ENCODE measurements around the gene SIAH2.

SIAH2 gene

GRCh38 chr3:150739200-150739863 lies 23.6 kb downstream of the SIAH2 start:
- Histone ChIP-seq H3K9me3 (ENCODE audit: control insufficient read depth, low read length) (no peaks in the 10 kb centered on the region), H3K4me3 (ENCODE audit: low read length) (no peak overlapping the region), H3K27me3 (replicated peaks; ENCODE audit: control insufficient read depth, insufficient read depth, low read length) (no peaks in the 10 kb centered on the region), H3K4me1 (ENCODE audit: control insufficient read depth, insufficient read depth, low read length) (peaks cover 64% of the 10 kb centered on the region), H3K36me3 (ENCODE audit: control insufficient read depth, insufficient read depth, low read length, severe bottlenecking) (peaks cover 17% of the 10 kb centered on the region), H3K9ac (ENCODE audit: low read length) (no peak overlapping the region)
- DNase-seq (ENCODE audit: low read depth) = no peak

- Histone ChIP-seq H3K36me3 (ENCODE audit: control insufficient read depth, insufficient read depth, low read length, severe bottlenecking) (peaks cover 17% of the 10 kb centered on the region), H3K4me1 (ENCODE audit: control insufficient read depth, insufficient read depth, low read length) (peaks cover 57% of the 10 kb centered on the region), H3K9ac (ENCODE audit: low read length) (peak overlapping the region; percentile 48), H3K9me3 (ENCODE audit: control insufficient read depth, low read length) (no peaks in the 10 kb centered on the region), H3K27me3 (replicated peaks; ENCODE audit: control insufficient read depth, insufficient read depth, low read length) (no peaks in the 10 kb centered on the region), H3K4me3 (ENCODE audit: low read length) (peak overlapping the region; percentile 33)
- no peak for DNase-seq (ENCODE audit: low read depth)
Measured at GRCh38 chr3:150738688-150739087, 24.3 kb downstream of the SIAH2 start.

- DNase-seq (ENCODE audit: low read depth) = peak; percentile 57
- Histone ChIP-seq H3K9ac (ENCODE audit: low read length) (peak overlapping the region; percentile 54), H3K4me1 (ENCODE audit: control insufficient read depth, insufficient read depth, low read length) (peaks cover 51% of the 10 kb centered on the region), H3K27me3 (replicated peaks; ENCODE audit: control insufficient read depth, insufficient read depth, low read length) (no peaks in the 10 kb centered on the region), H3K9me3 (ENCODE audit: control insufficient read depth, low read length) (no peaks in the 10 kb centered on the region), H3K4me3 (ENCODE audit: low read length) (peak overlapping the region; percentile 33), H3K36me3 (ENCODE audit: control insufficient read depth, insufficient read depth, low read length, severe bottlenecking) (peaks cover 17% of the 10 kb centered on the region)
Measured at GRCh38 chr3:150737874-150738679, 24.9 kb downstream of the SIAH2 start.

GRCh38 chr3:150736903-150737832 lies 25.8 kb downstream of the SIAH2 start:
- peak overlapping the region; percentile 54 for H3K9ac ChIP-seq (ENCODE audit: low read length)
- no peaks in the 10 kb centered on the region for H3K27me3 ChIP-seq (replicated peaks; ENCODE audit: control insufficient read depth, insufficient read depth, low read length)
- peaks cover 51% of the 10 kb centered on the region for H3K4me1 ChIP-seq (ENCODE audit: control insufficient read depth, insufficient read depth, low read length)
- H3K36me3 ChIP-seq (ENCODE audit: control insufficient read depth, insufficient read depth, low read length, severe bottlenecking) = peaks cover 14% of the 10 kb centered on the region
- peak overlapping the region; percentile 27 for H3K4me3 ChIP-seq (ENCODE audit: low read length)
- DNase-seq (ENCODE audit: low read depth) = peak; percentile 54
- no peaks in the 10 kb centered on the region for H3K9me3 ChIP-seq (ENCODE audit: control insufficient read depth, low read length)

GRCh38 chr3:150736316-150736719 lies 26.7 kb downstream of the SIAH2 start:
- H3K36me3 ChIP-seq (ENCODE audit: control insufficient read depth, insufficient read depth, low read length, severe bottlenecking) = peaks cover 5% of the 10 kb centered on the region
- H3K27me3 ChIP-seq (replicated peaks; ENCODE audit: control insufficient read depth, insufficient read depth, low read length) = no peaks in the 10 kb centered on the region
- H3K4me3 ChIP-seq (ENCODE audit: low read length) = no peak overlapping the region
- no peaks in the 10 kb centered on the region for H3K9me3 ChIP-seq (ENCODE audit: control insufficient read depth, low read length)
- H3K4me1 ChIP-seq (ENCODE audit: control insufficient read depth, insufficient read depth, low read length) = peaks cover 50% of the 10 kb centered on the region
- no peak overlapping the region for H3K9ac ChIP-seq (ENCODE audit: low read length)
- DNase-seq (ENCODE audit: low read depth) = no peak

- DNase-seq (ENCODE audit: low read depth) = no peak
- Histone ChIP-seq H3K4me3 (ENCODE audit: low read length) (no peak overlapping the region), H3K36me3 (ENCODE audit: control insufficient read depth, insufficient read depth, low read length, severe bottlenecking) (no peaks in the 10 kb centered on the region), H3K9ac (ENCODE audit: low read length) (no peak overlapping the region), H3K9me3 (ENCODE audit: control insufficient read depth, low read length) (no peaks in the 10 kb centered on the region), H3K27me3 (replicated peaks; ENCODE audit: control insufficient read depth, insufficient read depth, low read length) (no peaks in the 10 kb centered on the region), H3K4me1 (ENCODE audit: control insufficient read depth, insufficient read depth, low read length) (peaks cover 41% of the 10 kb centered on the region)
Measured at GRCh38 chr3:150734795-150735119, 28.2 kb downstream of the SIAH2 start.

GRCh38 chr3:150733936-150734794 lies 28.8 kb downstream of the SIAH2 start:
- H3K9me3 ChIP-seq (ENCODE audit: control insufficient read depth, low read length) = no peaks in the 10 kb centered on the region
- H3K4me3 ChIP-seq (ENCODE audit: low read length) = no peak overlapping the region
- H3K27me3 ChIP-seq (replicated peaks; ENCODE audit: control insufficient read depth, insufficient read depth, low read length) = no peaks in the 10 kb centered on the region
- no peaks in the 10 kb centered on the region for H3K36me3 ChIP-seq (ENCODE audit: control insufficient read depth, insufficient read depth, low read length, severe bottlenecking)
- H3K4me1 ChIP-seq (ENCODE audit: control insufficient read depth, insufficient read depth, low read length) = peaks cover 35% of the 10 kb centered on the region
- H3K9ac ChIP-seq (ENCODE audit: low read length) = no peak overlapping the region
- DNase-seq (ENCODE audit: low read depth) = no peak

GRCh38 chr3:150733373-150733935 lies 29.5 kb downstream of the SIAH2 start:
- H3K4me3 ChIP-seq (ENCODE audit: low read length) = no peak overlapping the region
- no peaks in the 10 kb centered on the region for H3K9me3 ChIP-seq (ENCODE audit: control insufficient read depth, low read length)
- no peaks in the 10 kb centered on the region for H3K27me3 ChIP-seq (replicated peaks; ENCODE audit: control insufficient read depth, insufficient read depth, low read length)
- H3K36me3 ChIP-seq (ENCODE audit: control insufficient read depth, insufficient read depth, low read length, severe bottlenecking) = no peaks in the 10 kb centered on the region
- no peak overlapping the region for H3K9ac ChIP-seq (ENCODE audit: low read length)
- no peak for DNase-seq (ENCODE audit: low read depth)
- peaks cover 28% of the 10 kb centered on the region for H3K4me1 ChIP-seq (ENCODE audit: control insufficient read depth, insufficient read depth, low read length)

- H3K4me3 ChIP-seq (ENCODE audit: low read length) = no peak overlapping the region
- no peak overlapping the region for H3K9ac ChIP-seq (ENCODE audit: low read length)
- no peaks in the 10 kb centered on the region for H3K27me3 ChIP-seq (replicated peaks; ENCODE audit: control insufficient read depth, insufficient read depth, low read length)
- no peaks in the 10 kb centered on the region for H3K9me3 ChIP-seq (ENCODE audit: control insufficient read depth, low read length)
- H3K36me3 ChIP-seq (ENCODE audit: control insufficient read depth, insufficient read depth, low read length, severe bottlenecking) = no peaks in the 10 kb centered on the region
- DNase-seq (ENCODE audit: low read depth) = no peak
- H3K4me1 ChIP-seq (ENCODE audit: control insufficient read depth, insufficient read depth, low read length) = peaks cover 4% of the 10 kb centered on the region
Measured at GRCh38 chr3:150729682-150730360, 33.1 kb downstream of the SIAH2 start.
